Measurements from ENCODE around the gene ZC4H2.
"Not testable (repeated sequence)": the region's sequence is repeated elsewhere in the genome, so short reads cannot be mapped to it uniquely, and the experiment has no call there.

The ZC4H2 gene, protein sequence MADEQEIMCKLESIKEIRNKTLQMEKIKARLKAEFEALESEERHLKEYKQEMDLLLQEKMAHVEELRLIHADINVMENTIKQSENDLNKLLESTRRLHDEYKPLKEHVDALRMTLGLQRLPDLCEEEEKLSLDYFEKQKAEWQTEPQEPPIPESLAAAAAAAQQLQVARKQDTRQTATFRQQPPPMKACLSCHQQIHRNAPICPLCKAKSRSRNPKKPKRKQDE

DNA sequence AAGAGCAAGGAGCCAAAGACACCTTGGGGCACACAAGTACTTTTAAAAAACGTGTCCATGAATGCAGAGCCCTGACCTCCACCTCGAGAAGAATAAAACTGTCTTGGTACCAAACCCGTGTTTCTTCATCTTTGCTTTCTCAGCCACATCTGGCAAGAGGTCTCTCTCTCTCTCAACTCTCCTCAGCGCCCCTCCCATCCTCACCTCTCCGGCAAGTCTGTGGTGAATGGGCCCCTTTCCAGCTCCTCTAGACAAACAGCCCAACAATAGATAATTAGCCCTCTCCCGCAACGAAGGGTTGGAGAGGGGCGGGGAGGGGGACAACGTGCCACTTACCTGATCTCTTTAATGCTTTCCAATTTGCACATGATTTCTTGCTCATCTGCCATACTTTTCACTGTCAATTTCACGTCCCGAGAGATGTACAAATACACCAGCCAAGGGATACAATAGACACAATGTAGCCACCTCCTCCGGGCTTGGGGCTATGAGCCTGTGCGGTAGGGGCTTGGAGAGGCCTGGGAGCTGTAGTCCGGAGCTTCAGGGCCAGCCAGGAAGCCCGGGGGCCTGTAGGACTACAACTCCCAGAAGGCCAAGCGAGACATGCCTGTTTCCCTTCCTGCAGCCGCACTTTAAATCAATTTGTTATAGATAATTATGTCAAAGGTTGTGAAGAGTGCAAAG, at the start of gene ZC4H2:
ZC4H2 (minus strand) TSS at position 462 of the 684 bp plus-strand sequence; CDS start at position 389, 73 bp downstream.
- DNase-seq (ENCODE audit: low spot score), result peak; percentile 45
- Histone ChIP-seq H3K4me3 (ENCODE audit: severe bottlenecking) (peak within 1 kb of the TSS; percentile 40), H3K27ac (ENCODE audit: poor library complexity, severe bottlenecking) (peak within 1 kb of the TSS; percentile 12)

DNA sequence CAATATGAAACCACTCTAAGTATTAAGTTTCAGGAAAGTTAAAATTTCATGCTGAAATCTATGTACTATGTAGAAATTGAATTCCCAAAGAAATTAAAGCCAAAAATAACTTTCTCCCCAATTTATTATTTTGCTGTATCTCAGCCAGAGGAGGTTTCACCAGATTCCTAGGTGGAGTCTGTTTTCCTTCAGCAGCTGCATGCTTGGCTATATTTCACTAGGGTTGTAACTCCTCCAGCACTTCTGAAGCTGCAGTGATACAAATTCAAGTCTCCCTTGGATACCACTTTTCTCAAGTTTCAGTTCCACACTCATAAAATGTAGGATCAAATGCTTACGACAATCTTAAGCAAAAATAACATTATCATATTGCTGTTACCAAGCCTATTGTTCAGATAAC, 41.2 kb upstream of the ZC4H2 start:
- TF ChIP-seq, protein P1, sequence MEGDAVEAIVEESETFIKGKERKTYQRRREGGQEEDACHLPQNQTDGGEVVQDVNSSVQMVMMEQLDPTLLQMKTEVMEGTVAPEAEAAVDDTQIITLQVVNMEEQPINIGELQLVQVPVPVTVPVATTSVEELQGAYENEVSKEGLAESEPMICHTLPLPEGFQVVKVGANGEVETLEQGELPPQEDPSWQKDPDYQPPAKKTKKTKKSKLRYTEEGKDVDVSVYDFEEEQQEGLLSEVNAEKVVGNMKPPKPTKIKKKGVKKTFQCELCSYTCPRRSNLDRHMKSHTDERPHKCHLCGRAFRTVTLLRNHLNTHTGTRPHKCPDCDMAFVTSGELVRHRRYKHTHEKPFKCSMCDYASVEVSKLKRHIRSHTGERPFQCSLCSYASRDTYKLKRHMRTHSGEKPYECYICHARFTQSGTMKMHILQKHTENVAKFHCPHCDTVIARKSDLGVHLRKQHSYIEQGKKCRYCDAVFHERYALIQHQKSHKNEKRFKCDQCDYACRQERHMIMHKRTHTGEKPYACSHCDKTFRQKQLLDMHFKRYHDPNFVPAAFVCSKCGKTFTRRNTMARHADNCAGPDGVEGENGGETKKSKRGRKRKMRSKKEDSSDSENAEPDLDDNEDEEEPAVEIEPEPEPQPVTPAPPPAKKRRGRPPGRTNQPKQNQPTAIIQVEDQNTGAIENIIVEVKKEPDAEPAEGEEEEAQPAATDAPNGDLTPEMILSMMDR (IDR thresholded peaks at IDR 0.05; ENCODE audit: poor library complexity, severe bottlenecking), result no peak
- Histone ChIP-seq H3K27ac (ENCODE audit: poor library complexity, severe bottlenecking) (no peak overlapping the region), H3K4me1 (ENCODE audit: insufficient read depth, poor library complexity, severe bottlenecking) (no peaks in the 10 kb centered on the region), H3K27me3 (ENCODE audit: insufficient read depth, poor library complexity, severe bottlenecking) (no peaks in the 10 kb centered on the region), H3K9me3 (ENCODE audit: severe bottlenecking) (no peaks in the 10 kb centered on the region), H3K4me3 (ENCODE audit: severe bottlenecking) (no peak overlapping the region), H3K36me3 (ENCODE audit: low read depth) (no peaks in the 10 kb centered on the region)
- no peak for DNase-seq (ENCODE audit: low spot score)
- no peak for ATAC-seq (ENCODE audit: low read depth)

More for the DNA sequence above, at the start of gene ZC4H2:
- no peaks in the 10 kb centered on the region for H3K4me1 ChIP-seq (ENCODE audit: insufficient read depth, poor library complexity, severe bottlenecking)
- no peaks in the 10 kb centered on the region for H3K36me3 ChIP-seq (ENCODE audit: low read depth)
- peak; percentile 99 for ATAC-seq (ENCODE audit: low read depth)
- H3K9me3 ChIP-seq (ENCODE audit: severe bottlenecking), result no peaks in the 10 kb centered on the region
- no peaks in the 10 kb centered on the region for H3K27me3 ChIP-seq (ENCODE audit: insufficient read depth, poor library complexity, severe bottlenecking)
- TF ChIP-seq, protein P1 (IDR thresholded peaks at IDR 0.05; ENCODE audit: poor library complexity, severe bottlenecking), result no peak

DNA sequence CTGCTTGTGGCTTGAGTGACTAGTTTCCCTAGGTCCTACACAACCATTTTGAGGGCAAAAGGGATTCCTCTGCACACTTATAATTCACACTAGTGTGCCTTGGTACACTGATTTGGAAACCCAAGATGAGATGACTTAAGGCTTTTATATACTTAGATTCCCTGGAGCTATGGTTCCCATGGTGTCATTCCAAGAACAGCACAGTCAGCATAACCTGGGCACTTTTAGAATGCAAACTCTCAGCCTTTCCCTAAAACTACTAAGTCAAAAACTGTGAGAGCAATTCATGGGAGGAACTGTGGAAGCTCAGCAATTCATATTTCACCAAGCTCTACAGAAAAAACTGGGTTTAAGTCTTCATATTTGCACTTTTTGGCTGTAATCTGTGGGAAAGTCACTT, 38.0 kb upstream of the ZC4H2 start:
- Histone ChIP-seq H3K4me1 (ENCODE audit: insufficient read depth, poor library complexity, severe bottlenecking) (no peaks in the 10 kb centered on the region), H3K4me3 (ENCODE audit: severe bottlenecking) (no peak overlapping the region), H3K27me3 (ENCODE audit: insufficient read depth, poor library complexity, severe bottlenecking) (no peaks in the 10 kb centered on the region), H3K36me3 (ENCODE audit: low read depth) (no peaks in the 10 kb centered on the region), H3K27ac (ENCODE audit: poor library complexity, severe bottlenecking) (no peak overlapping the region), H3K9me3 (ENCODE audit: severe bottlenecking) (no peaks in the 10 kb centered on the region)
- TF ChIP-seq, protein P1 (IDR thresholded peaks at IDR 0.05; ENCODE audit: poor library complexity, severe bottlenecking), result no peak
- ATAC-seq (ENCODE audit: low read depth) (no peak), DNase-seq (ENCODE audit: low spot score) (no peak)

DNA sequence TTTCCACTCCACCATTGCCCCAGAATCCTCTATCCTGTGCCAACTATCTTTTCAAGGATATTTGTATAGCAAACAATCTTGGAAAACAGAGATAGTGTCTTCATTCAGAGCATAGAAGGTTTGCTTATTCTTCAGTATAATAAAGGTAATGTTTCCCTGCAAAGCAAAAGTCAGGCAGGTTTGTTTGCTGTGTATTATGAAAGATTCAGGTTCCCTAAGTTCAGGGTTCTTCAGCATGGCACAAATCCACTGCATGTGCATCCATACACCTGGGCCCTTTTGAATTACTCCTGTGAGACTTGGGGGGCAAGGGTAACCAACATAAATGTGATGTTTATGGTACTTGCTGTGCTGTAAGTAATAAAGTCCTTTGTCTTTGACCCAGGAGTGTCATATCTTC, 33.2 kb upstream of the ZC4H2 start:
- Histone ChIP-seq H3K36me3 (ENCODE audit: low read depth) (no peaks in the 10 kb centered on the region), H3K4me3 (ENCODE audit: severe bottlenecking) (no peak overlapping the region), H3K4me1 (ENCODE audit: insufficient read depth, poor library complexity, severe bottlenecking) (no peaks in the 10 kb centered on the region), H3K27me3 (ENCODE audit: insufficient read depth, poor library complexity, severe bottlenecking) (no peaks in the 10 kb centered on the region), H3K27ac (ENCODE audit: poor library complexity, severe bottlenecking) (no peak overlapping the region), H3K9me3 (ENCODE audit: severe bottlenecking) (no peaks in the 10 kb centered on the region)
- TF ChIP-seq, protein P1 (IDR thresholded peaks at IDR 0.05; ENCODE audit: poor library complexity, severe bottlenecking), result no peak
- ATAC-seq (ENCODE audit: low read depth) (no peak), DNase-seq (ENCODE audit: low spot score) (no peak)

DNA sequence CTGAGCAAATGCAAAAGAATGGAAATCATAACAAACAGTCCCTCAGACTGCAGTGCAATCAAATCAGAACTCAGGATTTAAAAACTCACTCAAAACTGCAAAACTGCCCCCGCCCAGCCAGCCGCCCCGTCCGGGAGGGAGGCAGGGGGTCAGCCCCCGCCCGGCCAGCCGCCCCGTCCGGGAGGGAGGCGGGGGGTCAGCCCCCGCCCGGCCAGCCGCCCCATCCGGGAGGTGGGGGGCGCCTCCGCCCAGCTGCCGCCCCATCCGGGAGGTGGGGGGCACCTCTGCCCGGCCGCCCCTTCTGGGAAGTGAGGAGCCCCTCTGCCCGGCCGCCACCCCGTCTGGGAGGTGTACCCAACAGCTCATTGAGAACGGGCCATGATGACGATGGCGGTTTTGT, 26.0 kb upstream of the ZC4H2 start:
- H3K9me3 ChIP-seq (ENCODE audit: severe bottlenecking); H3K36me3 ChIP-seq (ENCODE audit: low read depth); H3K4me1 ChIP-seq (ENCODE audit: insufficient read depth, poor library complexity, severe bottlenecking); H3K27me3 ChIP-seq (ENCODE audit: insufficient read depth, poor library complexity, severe bottlenecking); ATAC-seq (ENCODE audit: low read depth); DNase-seq (ENCODE audit: low spot score); H3K27ac ChIP-seq (ENCODE audit: poor library complexity, severe bottlenecking); H3K4me3 ChIP-seq (ENCODE audit: severe bottlenecking): not testable (repeated sequence)
